Measurements from ENCODE around the gene PWWP2A.

GRCh38 chr5:160092514-160092913 lies 26.7 kb downstream of the PWWP2A start:
- TF ChIP-seq, protein P1, sequence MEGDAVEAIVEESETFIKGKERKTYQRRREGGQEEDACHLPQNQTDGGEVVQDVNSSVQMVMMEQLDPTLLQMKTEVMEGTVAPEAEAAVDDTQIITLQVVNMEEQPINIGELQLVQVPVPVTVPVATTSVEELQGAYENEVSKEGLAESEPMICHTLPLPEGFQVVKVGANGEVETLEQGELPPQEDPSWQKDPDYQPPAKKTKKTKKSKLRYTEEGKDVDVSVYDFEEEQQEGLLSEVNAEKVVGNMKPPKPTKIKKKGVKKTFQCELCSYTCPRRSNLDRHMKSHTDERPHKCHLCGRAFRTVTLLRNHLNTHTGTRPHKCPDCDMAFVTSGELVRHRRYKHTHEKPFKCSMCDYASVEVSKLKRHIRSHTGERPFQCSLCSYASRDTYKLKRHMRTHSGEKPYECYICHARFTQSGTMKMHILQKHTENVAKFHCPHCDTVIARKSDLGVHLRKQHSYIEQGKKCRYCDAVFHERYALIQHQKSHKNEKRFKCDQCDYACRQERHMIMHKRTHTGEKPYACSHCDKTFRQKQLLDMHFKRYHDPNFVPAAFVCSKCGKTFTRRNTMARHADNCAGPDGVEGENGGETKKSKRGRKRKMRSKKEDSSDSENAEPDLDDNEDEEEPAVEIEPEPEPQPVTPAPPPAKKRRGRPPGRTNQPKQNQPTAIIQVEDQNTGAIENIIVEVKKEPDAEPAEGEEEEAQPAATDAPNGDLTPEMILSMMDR (IDR thresholded peaks at IDR 0.05 in 2 of 3, conservative IDR thresholded peaks at IDR 0.05 in 1 of 3; ENCODE audit: borderline replicate concordance in 1 of 3, insufficient read depth in 1 of 3, low read depth in 2 of 3, low read length in 2 of 3) = no peak
- TF ChIP-seq EZH2 (IDR thresholded peaks at IDR 0.05) = no peak
- no peak for TF ChIP-seq SRF (IDR thresholded peaks at IDR 0.05; ENCODE audit: low read depth)

Data from HCT116 (cell line).